PC-3 (cell line): ENCODE data around the gene OLFML2B. TPM values are rescaled to one million over a fixed set of nuclear protein-coding genes. Genes with fewer than 3 reads are reported as not detected.

ENCODE experiments used
- ATAC-seq: fragments of 200-7000 bp; cut with Tn5 transposase; 2 replicates; pipeline ENCODE4 v1.9.1; 2020; ENCODE audit warnings: mild to moderate bottlenecking, moderate library complexity
- BruUV-seq: library from RNA; stranded (reverse); fragments of 400-500 nt; replicated peaks from 2 replicates; lab custom pipeline; 2021; lab: Mats Ljungman, UMichigan
- CTCF ChIA-PET: fragments of 300-600 bp; sonication (Branson Sonifier 250); formaldehyde crosslinking; loops from one replicate; lab custom pipeline; 2022; ENCODE audit warnings: antibody characterized with exemption; lab: Charles Lee
- POLR2A ChIA-PET: fragments of 300-600 bp; sonication (Branson Sonifier 250); formaldehyde crosslinking; loops from one replicate; lab custom pipeline; 2022; ENCODE audit warnings: antibody characterized with exemption; ENCODE audit not compliant: unreplicated experiment; lab: Charles Lee
- DNase-seq: peaks from one replicate; pipeline ENCODE4 v3.0.0-alpha.2; 2015
- H2AFZ ChIP-seq: fragments of 300-600 bp; sonication (generic); 2 replicates; pipeline ENCODE4 v1.6.0; 2016; ENCODE audit warnings: antibody characterized with exemption, low read length
- H3F3A ChIP-seq: fragments of 300-600 bp; sonication (generic); one replicate; pipeline ENCODE4 v1.6.0; 2017; ENCODE audit warnings: antibody characterized with exemption, low read length, control low read depth, mild to moderate bottlenecking; ENCODE audit not compliant: unreplicated experiment
- H3K27ac ChIP-seq: fragments of 300-600 bp; sonication (generic); 2 replicates; pipeline ENCODE4 v1.5.1; 2016; ENCODE audit warnings: mild to moderate bottlenecking, low read length
- H3K27me3 ChIP-seq: fragments of 300-600 bp; sonication (generic); 2 replicates; pipeline ENCODE4 v1.6.1; 2016; ENCODE audit warnings: low read length, mixed read lengths
- H3K36me3 ChIP-seq: fragments of 300-600 bp; sonication (generic); 2 replicates; pipeline ENCODE4 v1.6.1; 2016; ENCODE audit warnings: low read depth, mixed run types, low read length, mixed read lengths
- H3K4me1 ChIP-seq: fragments of 300-600 bp; sonication (generic); 2 replicates; pipeline ENCODE4 v1.5.1; 2016; ENCODE audit warnings: low read length; ENCODE audit not compliant: insufficient read depth
- H3K4me2 ChIP-seq: fragments of 300-600 bp; sonication (generic); 2 replicates; pipeline ENCODE4 v1.6.0; 2016; ENCODE audit warnings: low read length
- H3K4me3 ChIP-seq: fragments of 300-600 bp; sonication (generic); 2 replicates; pipeline ENCODE4 v1.5.1; 2016; ENCODE audit warnings: mild to moderate bottlenecking, low read length, mixed read lengths
- H3K79me2 ChIP-seq: fragments of 300-600 bp; sonication (generic); 2 replicates; pipeline ENCODE4 v1.6.1; 2017; ENCODE audit warnings: low read length, mixed read lengths
- H3K9ac ChIP-seq: fragments of 300-600 bp; sonication (generic); 2 replicates; pipeline ENCODE4 v1.6.0; 2016; ENCODE audit warnings: mild to moderate bottlenecking, low read length
- H3K9me2 ChIP-seq: fragments of 300-600 bp; sonication (generic); replicated peaks from 2 replicates; pipeline ENCODE4 v1.6.1; 2016; ENCODE audit warnings: mixed run types, low read length, mixed read lengths
- H3K9me3 ChIP-seq: fragments of 300-600 bp; sonication (generic); 2 replicates; pipeline ENCODE4 v1.6.1; 2016; ENCODE audit warnings: low read length, mixed read lengths
- H4K20me1 ChIP-seq: fragments of 300-600 bp; sonication (generic); 2 replicates; pipeline ENCODE4 v1.6.1; 2016; ENCODE audit warnings: low read length, mixed read lengths
- CTCF ChIP-seq: fragments of 300-600 bp; sonication (generic); conservative IDR thresholded peaks from 2 replicates; pipeline ENCODE4 v1.5.1; 2017; ENCODE audit warnings: antibody characterized with exemption, low read depth, mild to moderate bottlenecking, low read length
- EZH2 ChIP-seq: fragments of 300-600 bp; sonication (generic); IDR thresholded peaks from one replicate; pipeline ENCODE4 v1.6.1; 2017; ENCODE audit warnings: antibody characterized with exemption, mild to moderate bottlenecking, low read length; ENCODE audit not compliant: unreplicated experiment
- EZH2phosphoT487 ChIP-seq: fragments of 300-600 bp; sonication (generic); IDR thresholded peaks from 2 replicates; pipeline ENCODE4 v1.6.1; 2018; ENCODE audit warnings: mild to moderate bottlenecking, antibody characterized with exemption, low read length, borderline replicate concordance
- intact Hi-C: fragments of 100-400 bp; cut with micrococcal nuclease; formaldehyde crosslinking; loops from 2 replicates; pipeline ENCODE4 v1.9.0; 2023
- total RNA-seq: library from RNA; depleted of rRNA; stranded (reverse); fragments of >200 nt; gene quantifications from 2 replicates; pipeline ENCODE4 v1.2.3, GENCODE V29; 2014

The OLFML2B gene
- total RNA-seq, 1 experiment from 2014 or later = 1.4 TPM

- Histone ChIP-seq H3F3A (no peaks in the 10 kb centered on the region), H3K9ac (no peak overlapping the region), H3K9me2 (no peaks in the 10 kb centered on the region), H3K36me3 (no peaks in the 10 kb centered on the region), H2AFZ (no peak overlapping the region), H4K20me1 (no peaks in the 10 kb centered on the region), H3K4me1 (no peaks in the 10 kb centered on the region), H3K79me2 (no peaks in the 10 kb centered on the region), H3K27ac (no peak overlapping the region), H3K27me3 (no peaks in the 10 kb centered on the region), H3K4me3 (no peak overlapping the region), H3K4me2 (no peak overlapping the region), H3K9me3 (no peaks in the 10 kb centered on the region)
- ATAC-seq (no peak), DNase-seq (no peak)
- TF ChIP-seq EZH2phosphoT487 = no peak
- TF ChIP-seq EZH2 = no peak
- no peak for TF ChIP-seq CTCF
- intact Hi-C loops = no loop called here
- BruUV-seq = no TSS peak
- CTCF ChIA-PET = no interaction called here
- POLR2A ChIA-PET = interaction anchor here (0.7 kb wide), 1 partner anchor 30 kb away, joined by 4 read pairs; no protein-coding TSS in a partner anchor
These were observed 49.5 kb downstream of the OLFML2B start for GRCh38 chr1:161973924-161974845.

GRCh38 chr1:161972828-161973227 lies 50.8 kb downstream of the OLFML2B start:
- no peaks in the 10 kb centered on the region for H3K36me3 ChIP-seq
- H3K27ac ChIP-seq = no peak overlapping the region
- H3K9ac ChIP-seq = no peak overlapping the region
- no peaks in the 10 kb centered on the region for H3F3A ChIP-seq
- no peaks in the 10 kb centered on the region for H3K9me2 ChIP-seq
- no peaks in the 10 kb centered on the region for H3K4me1 ChIP-seq
- intact Hi-C loops = no loop called here
- H3K4me2 ChIP-seq = no peak overlapping the region
- TF ChIP-seq CTCF = no peak
- TF ChIP-seq EZH2 = no peak
- no peak for TF ChIP-seq EZH2phosphoT487
- H3K79me2 ChIP-seq = no peaks in the 10 kb centered on the region
- no peaks in the 10 kb centered on the region for H3K27me3 ChIP-seq
- BruUV-seq = no TSS peak
- ChIA-PET POLR2A (interaction anchor here (0.6 kb wide), 1 partner anchor 132 kb away, joined by 4 read pairs; no protein-coding TSS in a partner anchor), CTCF (no interaction called here)
- no peak overlapping the region for H2AFZ ChIP-seq
- ATAC-seq (no peak), DNase-seq (no peak)
- H4K20me1 ChIP-seq = no peaks in the 10 kb centered on the region
- H3K4me3 ChIP-seq = no peak overlapping the region
- H3K9me3 ChIP-seq = no peaks in the 10 kb centered on the region

- ChIA-PET POLR2A (no interaction called here), CTCF (no interaction called here)
- Histone ChIP-seq H3K9me3 (no peaks in the 10 kb centered on the region), H3K9me2 (no peaks in the 10 kb centered on the region), H2AFZ (no peak overlapping the region), H4K20me1 (no peaks in the 10 kb centered on the region), H3F3A (no peaks in the 10 kb centered on the region), H3K4me3 (no peak overlapping the region), H3K27ac (no peak overlapping the region), H3K4me2 (no peak overlapping the region), H3K27me3 (no peaks in the 10 kb centered on the region), H3K79me2 (no peaks in the 10 kb centered on the region), H3K4me1 (no peaks in the 10 kb centered on the region), H3K36me3 (no peaks in the 10 kb centered on the region), H3K9ac (no peak overlapping the region)
- no TSS peak for BruUV-seq
- intact Hi-C loops = no loop called here
- ATAC-seq (no peak), DNase-seq (no peak)
- TF ChIP-seq EZH2 (no peak), EZH2phosphoT487 (no peak), CTCF (no peak)
These were observed 53.0 kb downstream of the OLFML2B start for GRCh38 chr1:161970633-161971032.
